Endodermal cell (in vitro differentiated cells): ENCODE results near the gene PBXIP1. TPM values are rescaled to one million over a fixed set of nuclear protein-coding genes. Genes with fewer than 3 reads are reported as not detected.

ENCODE experiments used
- DNase-seq: peaks from one replicate; pipeline ENCODE4 v3.0.0-alpha.2; 2017
- H3K27ac ChIP-seq: 2 replicates; pipeline ENCODE4 v1.5.1; 2013; ENCODE audit warnings: mild to moderate bottlenecking, low read depth, low read length, moderate library complexity
- H3K27me3 ChIP-seq: 2 replicates; pipeline ENCODE4 v1.6.1; 2013; ENCODE audit warnings: mild to moderate bottlenecking, low read length, moderate library complexity; ENCODE audit not compliant: insufficient read depth, control insufficient read depth, poor library complexity, severe bottlenecking
- H3K36me3 ChIP-seq: 2 replicates; pipeline ENCODE4 v1.7.0; 2013; ENCODE audit warnings: mild to moderate bottlenecking, low read length, moderate library complexity; ENCODE audit not compliant: control insufficient read depth, insufficient read depth
- H3K4me1 ChIP-seq: one replicate; pipeline ENCODE4 v1.7.0; 2013; ENCODE audit warnings: low read length; ENCODE audit not compliant: control insufficient read depth, insufficient read depth
- H3K4me3 ChIP-seq: 2 replicates; pipeline ENCODE4 v1.5.1; 2013; ENCODE audit warnings: mild to moderate bottlenecking, low read length, moderate library complexity
- H3K9ac ChIP-seq: 2 replicates; pipeline ENCODE4 v1.6.1; 2013; ENCODE audit warnings: mild to moderate bottlenecking, low read length, moderate library complexity; ENCODE audit not compliant: poor library complexity, severe bottlenecking; ENCODE audit errors: extremely low read depth
- H3K9me3 ChIP-seq: 2 replicates; pipeline ENCODE4 v1.6.1; 2013; ENCODE audit warnings: mild to moderate bottlenecking, low read length, moderate library complexity; ENCODE audit not compliant: control insufficient read depth
- H3K27ac Mint-ChIP-seq: 2 replicates; pipeline ENCODE4 v1.8.0; 2020; ENCODE audit warnings: mixed read lengths
- H3K27me3 Mint-ChIP-seq: 2 replicates; pipeline ENCODE4 v1.8.0; 2021; ENCODE audit warnings: mild to moderate bottlenecking, mixed read lengths; ENCODE audit not compliant: insufficient read depth
- H3K36me3 Mint-ChIP-seq: 2 replicates; pipeline ENCODE4 v1.8.0; 2020; ENCODE audit warnings: low read depth, mixed read lengths
- H3K4me1 Mint-ChIP-seq: 2 replicates; pipeline ENCODE4 v1.8.0; 2020; ENCODE audit warnings: mixed read lengths
- H3K4me3 Mint-ChIP-seq: 2 replicates; pipeline ENCODE4 v1.8.0; 2020; ENCODE audit warnings: mild to moderate bottlenecking, moderate library complexity, mixed read lengths
- H3K9me3 Mint-ChIP-seq: 2 replicates; pipeline ENCODE4 v1.8.0; 2020; ENCODE audit warnings: mild to moderate bottlenecking, mixed read lengths
- CTCF ChIP-seq: fragments of 200-600 bp; sonication (generic); conservative IDR thresholded peaks from 2 replicates; pipeline ENCODE4 v1.5.0; 2021; ENCODE audit warnings: antibody characterized with exemption, mild to moderate bottlenecking
- WGBS, 2 experiments: methylation state at CpG; one replicate each; pipeline versions ENCODE4 v1.1.5 to v1.1.7; 2013; ENCODE audit warnings: missing lambda C conversion rate in 2 of 2, mixed read lengths in 1 of 2; ENCODE audit not compliant: insufficient coverage in 1 of 2, insufficient read length in 1 of 2; 5-methylcytosine and 5-hydroxymethylcytosine counted together
- total RNA-seq, 2 donors: library from RNA; stranded (reverse); fragmentation: NEBNext Ultra II Directional in 1 of 2; extraction: Animal tissue kit (Norgen Biotek cat#: 25700) in 1 of 2; gene quantifications; 2 replicates in 1 of 2; 3 replicates in 1 of 2; pipeline ENCODE4 v1.2.1, GENCODE V29; 2021

PBXIP1 gene
- total RNA-seq, 2 donors from 2014 or later: 42.5 to 61.3 TPM

- peaks cover 14% of the 10 kb centered on the region for H3K4me1 Mint-ChIP-seq
- H3K4me3 Mint-ChIP-seq: peak within 1 kb of the TSS; percentile 93
- Histone ChIP-seq H3K9ac (peak within 1 kb of the TSS; percentile 57), H3K4me1 (peaks cover 9% of the 10 kb centered on the region), H3K27me3 (no peaks in the 10 kb centered on the region), H3K36me3 (no peaks in the 10 kb centered on the region), H3K9me3 (no peaks in the 10 kb centered on the region), H3K4me3 (peak within 1 kb of the TSS; percentile 93), H3K27ac (peak within 1 kb of the TSS; percentile 91)
- peaks cover 3% of the 10 kb centered on the region for H3K27me3 Mint-ChIP-seq
- H3K9me3 Mint-ChIP-seq: no peaks in the 10 kb centered on the region
- 1% methylated on average over 18 to 28 of the region's 35 CpGs for WGBS, 2 experiments
- DNase-seq: peak; percentile 77
- H3K36me3 Mint-ChIP-seq: no peaks in the 10 kb centered on the region
- no peak for TF ChIP-seq CTCF
- peak within 1 kb of the TSS; percentile 88 for H3K27ac Mint-ChIP-seq
These were observed 46.7 kb upstream of the PBXIP1 start, which contains the start of gene ZBTB7B for GRCh38 chr1:155002464-155003226. ZBTB7B (plus strand) TSS chr1:155002802; CDS start chr1:155014661, 11,859 bp downstream.

- H3K9me3 Mint-ChIP-seq: no peaks in the 10 kb centered on the region
- peak; percentile 56 for TF ChIP-seq CTCF
- H3K27me3 Mint-ChIP-seq: peaks cover 6% of the 10 kb centered on the region
- Histone ChIP-seq H3K4me1 (peaks cover 9% of the 10 kb centered on the region), H3K9me3 (no peaks in the 10 kb centered on the region), H3K9ac (peak overlapping the region; percentile 57), H3K4me3 (peak overlapping the region; percentile 86), H3K27me3 (no peaks in the 10 kb centered on the region), H3K27ac (peak overlapping the region; percentile 91), H3K36me3 (no peaks in the 10 kb centered on the region)
- 0% methylated on average over 38 of the region's 38 CpGs; no CpG with 5 or more reads in 1 of the 2 experiments for WGBS, 2 experiments
- peaks cover 14% of the 10 kb centered on the region for H3K4me1 Mint-ChIP-seq
- peak overlapping the region; percentile 85 for H3K27ac Mint-ChIP-seq
- peak overlapping the region; percentile 93 for H3K4me3 Mint-ChIP-seq
- peak; percentile 100 for DNase-seq
- no peaks in the 10 kb centered on the region for H3K36me3 Mint-ChIP-seq
These were observed 46.0 kb upstream of the PBXIP1 start for GRCh38 chr1:155001675-155002463.

GRCh38 chr1:155001425-155001674 is 45.5 kb upstream of the PBXIP1 start:
- Histone ChIP-seq H3K4me1 (peaks cover 9% of the 10 kb centered on the region), H3K27me3 (no peaks in the 10 kb centered on the region), H3K4me3 (peak overlapping the region; percentile 86), H3K9me3 (no peaks in the 10 kb centered on the region), H3K36me3 (no peaks in the 10 kb centered on the region), H3K9ac (peak overlapping the region; percentile 57), H3K27ac (peak overlapping the region; percentile 91)
- Mint-ChIP-seq H3K9me3 (no peaks in the 10 kb centered on the region), H3K4me3 (peak overlapping the region; percentile 93), H3K27ac (peak overlapping the region; percentile 35), H3K36me3 (no peaks in the 10 kb centered on the region), H3K27me3 (peaks cover 6% of the 10 kb centered on the region), H3K4me1 (peaks cover 14% of the 10 kb centered on the region)
- no peak for TF ChIP-seq CTCF
- 0 to 2% methylated on average over 6 to 11 of the region's 11 CpGs for WGBS, 2 experiments
- DNase-seq: no peak
